ENCODE data around the gene TNFRSF13B.

The TNFRSF13B gene

DNA sequence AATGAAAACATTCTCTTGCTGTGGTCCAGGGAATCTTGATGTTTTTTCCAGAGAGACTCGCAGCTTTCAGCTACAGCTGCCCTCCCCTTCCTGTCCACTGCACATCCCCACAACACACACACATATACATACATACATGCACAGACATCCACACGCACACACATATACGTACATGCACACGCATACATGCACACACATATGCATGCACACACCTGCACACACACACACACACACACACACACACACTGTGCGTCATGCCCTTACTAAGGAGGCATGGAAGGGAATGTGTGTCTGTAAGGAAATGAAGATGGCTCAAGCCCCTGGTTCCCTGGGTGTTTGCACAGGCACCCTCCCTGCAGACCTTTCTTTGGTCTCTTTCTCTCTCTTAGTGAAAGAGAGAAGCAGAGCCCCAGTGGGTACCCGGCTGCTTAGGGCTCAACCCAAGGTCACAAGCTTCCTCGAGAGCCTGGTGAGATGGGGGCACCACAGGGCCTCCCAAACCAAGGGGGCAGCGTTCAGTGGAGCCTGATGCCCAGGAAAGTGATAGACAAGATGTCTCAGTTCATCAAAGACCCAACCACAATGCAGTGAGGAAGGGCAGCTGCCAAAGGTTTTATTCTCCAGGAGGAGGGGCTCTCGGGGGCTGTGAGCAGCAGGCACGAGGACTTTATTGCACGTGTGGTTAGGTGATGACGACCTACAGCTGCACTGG lies 33.3 kb downstream of the TNFRSF13B start:
- DNase-seq (ENCODE audit: low read depth in 2 of 2) = no peak

DNA sequence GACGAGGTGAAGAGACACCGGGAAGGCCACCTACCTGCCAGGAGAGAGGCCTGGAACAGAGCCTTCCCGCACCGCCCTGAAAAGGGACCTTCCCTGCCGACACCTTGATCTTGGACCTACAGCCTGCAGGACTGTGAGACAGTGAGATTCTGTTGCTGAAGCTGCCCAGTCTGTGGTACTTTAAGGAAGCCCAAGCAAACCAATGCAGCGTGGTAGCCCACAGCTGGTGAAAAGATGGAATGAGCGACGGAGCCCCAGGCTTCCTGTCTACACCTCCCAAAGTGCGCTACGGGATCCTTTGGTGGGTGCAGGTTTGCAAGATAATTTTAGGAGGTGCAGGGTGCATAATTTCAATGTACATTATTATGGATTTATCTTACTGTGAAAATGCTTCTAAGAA lies 33.9 kb downstream of the TNFRSF13B start:
- DNase-seq (ENCODE audit: low read depth in 2 of 2) = no peak

DNA sequence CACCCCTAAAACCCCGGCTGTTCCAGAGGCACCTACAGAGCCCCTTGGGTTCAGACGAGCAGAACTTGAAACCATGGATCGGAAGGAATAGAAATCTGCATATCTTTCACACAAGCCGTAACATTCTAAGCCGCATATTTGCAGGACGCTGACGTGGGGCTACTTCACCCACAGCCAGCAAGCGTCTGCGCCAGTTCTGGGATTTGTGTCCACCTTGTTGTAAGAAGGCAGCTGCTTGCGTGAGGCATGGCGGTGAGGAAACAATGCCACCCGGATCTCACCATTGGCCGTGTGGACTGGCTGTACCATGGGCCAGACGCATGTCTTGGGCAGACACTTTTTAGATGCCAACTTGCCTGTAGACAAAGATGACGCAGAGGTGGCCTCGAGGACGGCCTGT lies 34.5 kb downstream of the TNFRSF13B start:
- DNase-seq (ENCODE audit: low read depth in 2 of 2) = no peak

DNA sequence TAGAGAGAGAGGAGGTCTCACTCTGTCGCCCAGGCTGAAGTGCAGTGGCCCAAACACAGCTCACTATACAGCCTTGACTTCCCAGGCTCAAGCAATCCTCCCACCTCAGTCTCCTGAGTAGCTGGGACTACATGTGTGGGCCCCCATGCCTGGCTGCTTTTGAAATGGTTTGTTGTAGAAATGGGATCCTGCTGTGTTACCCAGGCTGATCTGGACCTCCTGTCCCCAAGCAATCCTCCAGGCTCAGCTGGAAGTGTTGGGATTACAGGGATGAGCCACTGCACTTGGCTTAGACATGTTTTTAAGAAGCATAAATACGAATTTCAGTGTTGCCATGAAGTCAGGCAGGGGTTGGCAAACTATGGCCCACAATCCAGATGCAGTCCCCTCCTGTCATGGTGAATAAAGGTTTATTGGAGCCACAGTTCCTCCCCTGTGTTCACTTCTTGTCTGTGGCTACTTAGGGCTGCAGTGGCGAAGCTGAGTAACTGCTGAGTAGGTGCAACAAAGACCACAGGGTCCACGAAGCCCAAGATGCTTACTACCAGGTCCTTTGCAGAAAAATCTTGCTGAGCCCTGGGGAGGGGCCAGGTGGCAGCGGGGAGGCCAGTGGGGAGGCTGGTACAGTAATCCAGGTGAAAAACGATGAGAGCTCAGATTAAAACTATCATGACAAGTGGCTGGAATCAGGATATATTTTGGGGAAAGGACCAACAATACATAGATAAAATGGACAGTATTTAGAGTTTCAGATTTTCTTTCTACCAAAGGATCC lies 35.2 kb downstream of the TNFRSF13B start:
- DNase-seq (ENCODE audit: low read depth in 2 of 2) = no peak

DNA sequence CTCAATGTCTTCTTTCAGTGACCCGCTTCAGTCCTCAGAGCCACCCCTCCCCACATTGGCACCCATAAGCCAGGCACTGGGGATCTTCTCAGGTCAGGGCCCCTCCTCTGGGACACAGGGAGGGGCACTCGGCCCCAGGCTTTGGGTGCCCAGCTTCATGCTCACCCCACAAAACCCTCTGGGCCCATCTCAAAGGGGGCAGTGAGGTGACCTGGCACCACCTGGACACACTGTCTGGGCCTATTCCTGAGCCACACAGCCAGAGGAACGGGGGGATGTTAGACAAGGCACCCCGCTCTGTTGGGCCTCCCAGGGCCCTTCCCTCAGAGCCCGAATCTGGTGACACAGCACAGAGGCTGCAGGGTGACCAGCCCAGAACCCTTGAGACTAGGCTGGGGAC lies 36.1 kb downstream of the TNFRSF13B start:
- no peak for DNase-seq (ENCODE audit: low read depth in 2 of 2)

DNA sequence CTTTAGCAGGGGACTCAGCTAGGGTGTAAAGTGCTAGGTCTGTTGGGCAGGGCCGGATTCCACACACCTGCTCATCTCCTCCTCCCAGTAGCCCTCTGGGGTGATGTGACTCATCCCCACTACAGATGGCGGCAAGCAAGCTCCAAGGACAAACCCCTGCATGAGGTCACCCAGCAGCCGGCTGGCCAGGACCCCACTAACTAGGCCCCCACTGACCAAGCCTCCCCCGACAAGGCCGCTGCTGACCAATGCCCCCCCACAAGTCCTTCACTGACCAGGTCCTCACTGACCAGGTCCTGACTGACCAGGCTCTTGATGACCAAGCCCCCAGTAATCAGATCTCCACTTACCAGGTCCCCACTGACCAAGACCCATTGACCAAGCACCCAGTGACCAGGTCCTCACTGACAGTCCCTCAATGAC lies 36.7 kb downstream of the TNFRSF13B start:
- DNase-seq (ENCODE audit: low read depth in 2 of 2) = no peak

DNA sequence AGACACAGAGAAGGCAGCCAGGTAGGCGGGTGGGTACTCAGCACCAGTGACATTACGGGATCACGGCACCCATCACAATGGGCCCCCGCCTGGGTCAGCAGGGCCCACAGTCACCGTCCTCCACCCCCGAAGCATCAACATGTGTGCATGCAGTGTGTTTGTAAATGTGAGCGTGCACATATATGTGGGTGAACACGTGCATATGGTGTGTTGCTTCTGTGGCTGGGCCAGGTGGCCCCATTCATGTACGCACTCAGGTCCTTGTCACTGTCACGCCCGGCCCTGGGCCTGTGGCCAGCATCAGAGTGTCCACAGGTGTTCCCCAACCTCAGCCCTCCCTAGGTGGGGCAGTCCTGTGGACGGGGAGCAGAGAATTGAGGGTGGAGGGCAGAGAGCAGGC lies 37.1 kb downstream of the TNFRSF13B start:
- no peak for DNase-seq (ENCODE audit: low read depth in 2 of 2)

DNA sequence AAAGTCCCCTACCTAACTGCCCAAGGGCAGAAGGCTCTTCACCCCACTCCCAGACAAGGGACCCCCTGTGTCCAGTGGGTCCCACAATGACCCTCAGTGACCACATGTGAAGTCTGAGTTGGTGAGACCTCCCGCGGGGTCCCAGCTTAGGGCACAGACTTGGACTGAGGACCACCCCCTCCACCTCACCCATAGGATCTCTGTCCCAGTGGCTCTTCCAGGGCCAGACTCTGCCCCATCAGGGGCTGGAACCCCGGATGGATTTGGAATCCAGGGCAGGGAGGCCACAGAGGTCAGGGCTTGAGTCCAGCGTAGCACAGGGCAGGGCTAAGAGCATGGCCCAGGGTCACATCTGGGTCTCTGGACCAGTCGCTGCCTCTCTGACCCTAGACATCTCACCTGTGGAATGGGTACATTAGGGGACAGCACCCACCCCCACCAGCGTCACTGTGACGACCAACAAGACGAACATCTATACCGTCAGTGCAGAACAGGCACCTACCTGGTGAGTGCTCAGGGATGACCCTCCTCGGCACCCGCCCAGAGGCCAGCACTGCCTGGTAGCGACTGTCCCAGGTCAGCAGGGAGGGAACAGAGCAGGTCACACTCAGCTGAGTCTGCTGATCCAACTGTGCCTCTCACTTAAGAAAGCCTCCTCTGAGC lies 37.7 kb downstream of the TNFRSF13B start:
- no peak for DNase-seq (ENCODE audit: low read depth in 2 of 2)

DNA sequence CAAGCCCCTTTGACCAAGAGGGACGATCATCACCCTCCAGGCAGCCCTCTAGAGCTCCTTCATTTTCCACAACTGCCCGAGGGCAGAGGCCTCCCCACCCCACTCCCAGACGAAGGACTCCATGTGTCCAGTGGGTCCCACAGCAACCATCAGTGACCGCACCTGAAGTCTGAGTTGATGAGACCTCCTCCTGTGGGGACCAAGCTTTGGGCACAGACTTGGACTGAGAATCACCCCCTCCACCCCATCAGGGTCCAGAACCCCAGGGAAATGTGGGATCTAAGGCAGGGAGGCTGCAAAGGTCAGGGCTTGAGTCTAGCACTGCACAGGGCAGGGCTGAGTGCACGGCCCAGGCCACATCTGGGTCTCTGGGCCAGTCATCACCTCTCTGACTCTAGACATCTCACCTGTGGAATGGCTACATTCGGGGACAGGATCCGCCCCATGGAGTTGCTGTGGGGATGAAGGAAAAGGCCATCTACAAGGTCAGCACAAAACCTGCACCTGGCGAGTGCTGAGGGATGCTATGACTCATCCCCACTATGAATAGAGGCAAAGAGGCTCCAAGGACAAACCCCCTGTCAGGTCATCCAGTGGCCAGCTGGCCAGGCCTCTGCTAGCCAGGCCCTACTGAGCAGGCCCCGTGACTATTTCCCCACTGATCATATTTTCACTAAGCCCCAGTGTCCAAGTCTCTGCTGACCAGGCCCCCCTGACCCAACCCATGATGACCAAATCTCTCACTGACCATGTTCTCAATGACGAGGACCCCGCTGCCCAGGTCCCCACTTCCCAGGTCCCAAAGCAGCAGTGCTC lies 38.4 kb downstream of the TNFRSF13B start:
- DNase-seq (ENCODE audit: low read depth in 2 of 2) = no peak

DNA sequence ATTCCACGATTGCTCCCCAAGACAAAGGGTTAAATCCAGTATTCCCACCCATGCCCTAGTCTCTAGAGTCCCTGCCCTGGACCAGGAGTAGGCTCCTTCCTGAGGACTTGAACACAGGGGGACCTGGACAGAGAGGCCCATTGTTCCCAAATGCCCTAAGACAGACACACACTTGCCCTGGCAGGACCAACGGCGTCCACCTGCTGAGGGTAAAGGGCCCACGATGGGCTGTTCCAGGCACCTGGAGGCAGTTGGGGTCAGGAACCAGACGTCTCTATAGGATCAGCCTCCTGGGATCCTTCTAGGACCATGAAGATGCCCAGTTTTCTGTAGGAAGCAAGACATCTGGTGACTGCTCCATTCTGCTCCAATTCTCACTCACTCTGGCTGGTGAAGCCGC lies 39.3 kb downstream of the TNFRSF13B start:
- no peak for DNase-seq (ENCODE audit: low read depth in 2 of 2)

DNA sequence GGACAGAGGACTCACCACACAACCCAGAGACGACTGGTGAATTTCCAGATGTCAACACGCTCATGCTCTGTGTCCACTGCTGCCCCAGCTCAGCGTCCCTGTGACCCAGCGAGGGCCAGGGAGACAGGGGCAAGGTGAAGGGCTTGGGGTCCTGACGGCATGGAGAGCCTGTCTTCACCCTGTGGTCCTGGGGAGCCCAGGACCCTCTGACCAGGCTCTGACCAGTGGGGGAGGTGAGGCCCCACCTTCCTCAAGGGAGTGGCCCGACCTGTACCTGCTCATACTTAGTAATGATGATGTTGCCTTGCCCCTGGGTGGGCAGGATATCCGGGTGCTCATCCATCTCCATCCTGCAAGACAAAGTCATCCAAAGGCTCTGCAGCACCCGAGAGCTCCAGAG lies 39.8 kb downstream of the TNFRSF13B start:
- DNase-seq (ENCODE audit: low read depth in 2 of 2) = no peak

DNA sequence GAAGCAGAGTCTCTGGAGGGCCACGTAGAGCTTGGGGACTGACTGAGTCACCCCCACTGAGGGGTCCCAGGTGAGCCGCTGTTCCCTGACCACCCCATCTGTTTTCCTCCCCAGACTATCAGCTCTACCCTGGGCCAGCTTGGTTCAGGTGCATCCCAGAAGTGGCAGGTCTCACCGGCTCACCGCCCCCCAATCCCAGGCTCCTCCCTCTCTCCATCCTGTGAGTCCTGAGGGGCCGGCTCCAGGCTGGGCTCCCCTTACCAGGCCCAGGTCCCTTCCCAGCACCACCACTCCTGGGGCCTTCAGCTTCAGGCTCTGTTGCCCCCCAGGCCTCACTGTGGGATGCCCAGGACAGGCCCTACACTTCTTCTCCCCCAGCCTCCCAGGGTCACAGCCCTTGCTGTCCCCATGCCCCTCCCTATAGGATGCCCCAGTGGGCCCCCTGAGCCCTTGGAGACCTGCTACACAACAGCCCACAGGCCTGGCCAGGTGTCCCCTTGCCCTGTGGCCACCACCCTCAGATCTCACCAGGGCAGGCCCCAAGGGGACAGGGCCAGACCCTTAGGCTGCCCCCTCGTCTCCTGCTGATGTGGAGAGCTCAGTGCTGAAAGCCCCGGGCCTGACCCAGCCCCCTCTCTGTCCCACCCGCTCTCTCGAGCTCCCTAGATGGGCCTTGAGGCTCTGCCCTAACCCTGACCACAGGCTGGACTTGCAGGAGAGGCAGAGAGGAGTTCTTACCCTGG lies 40.4 kb downstream of the TNFRSF13B start:
- no peak for DNase-seq (ENCODE audit: low read depth in 2 of 2)

DNA sequence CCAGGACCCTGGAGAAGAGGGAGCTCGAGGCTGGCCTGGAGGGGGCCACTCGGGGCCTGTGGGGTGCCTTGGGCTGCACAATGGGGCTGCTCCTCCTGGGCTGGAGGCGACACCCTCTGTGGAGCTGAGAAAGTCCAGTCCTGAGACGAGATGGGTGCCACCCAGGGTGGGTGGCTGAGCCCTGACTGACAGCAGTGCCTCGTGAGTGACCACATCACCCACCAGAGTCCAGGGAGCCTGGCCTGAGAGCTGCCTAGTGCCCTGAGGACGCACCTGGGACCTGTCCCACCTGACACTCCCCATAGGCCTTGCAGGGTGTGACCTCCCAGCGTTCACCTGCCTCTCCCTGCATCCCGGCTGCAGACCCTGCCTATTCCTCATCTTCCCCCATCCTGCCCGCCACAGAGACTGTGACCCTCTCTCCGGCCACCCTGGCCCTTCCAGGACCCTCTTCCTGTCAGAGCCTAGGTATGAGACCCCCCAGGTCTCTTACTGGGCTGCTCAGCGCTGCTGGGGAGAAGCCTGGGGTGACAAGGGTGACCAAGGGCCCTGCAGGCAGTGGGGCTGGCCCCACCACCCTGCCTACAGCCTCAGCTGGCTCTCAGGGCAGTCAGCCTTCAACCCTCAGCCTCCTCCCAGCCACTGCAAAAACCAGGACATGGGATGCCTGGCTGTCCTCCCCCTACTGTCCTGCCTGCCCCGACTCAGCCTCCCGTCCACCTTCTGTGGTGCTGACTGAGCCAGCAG lies 41.2 kb downstream of the TNFRSF13B start:
- no peak for DNase-seq (ENCODE audit: low read depth in 2 of 2)

DNA sequence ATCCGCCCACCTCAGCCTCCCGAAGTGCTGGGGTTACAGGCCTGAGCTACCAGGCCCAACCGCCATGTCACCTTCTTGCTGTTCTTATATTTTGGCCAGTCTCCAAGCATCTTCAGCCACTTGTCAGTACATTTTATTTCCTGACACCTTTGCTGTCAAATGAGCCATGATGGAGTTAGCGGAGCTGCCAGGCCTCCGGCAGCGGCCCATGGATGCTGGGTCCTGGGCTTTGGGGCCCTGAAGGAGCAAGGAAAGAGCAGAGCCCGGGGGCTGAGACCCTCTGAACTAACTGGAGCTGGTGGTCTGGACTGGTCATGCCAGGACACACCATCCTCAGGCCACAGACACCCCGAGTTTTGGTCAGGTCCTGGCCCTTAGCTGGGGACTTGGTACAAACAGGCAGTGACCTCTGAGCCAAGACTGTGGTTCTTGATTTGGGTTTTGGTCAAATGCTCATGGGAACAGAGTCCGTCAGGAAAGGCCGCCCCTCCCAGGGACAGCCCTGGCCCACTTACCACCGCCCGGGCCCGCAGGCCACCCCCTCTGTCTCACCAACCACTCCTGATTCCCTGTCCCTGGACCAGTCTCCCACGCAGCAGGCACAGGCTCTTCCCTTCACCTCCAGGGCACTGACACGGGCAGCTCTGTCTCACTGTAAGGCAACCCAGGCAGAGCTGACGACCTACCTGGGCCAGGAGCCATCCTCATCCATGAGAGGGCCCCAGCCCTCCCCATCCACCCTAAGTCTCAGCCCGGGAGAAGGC lies 42.0 kb downstream of the TNFRSF13B start:
- DNase-seq (ENCODE audit: low read depth in 2 of 2) = no peak

DNA sequence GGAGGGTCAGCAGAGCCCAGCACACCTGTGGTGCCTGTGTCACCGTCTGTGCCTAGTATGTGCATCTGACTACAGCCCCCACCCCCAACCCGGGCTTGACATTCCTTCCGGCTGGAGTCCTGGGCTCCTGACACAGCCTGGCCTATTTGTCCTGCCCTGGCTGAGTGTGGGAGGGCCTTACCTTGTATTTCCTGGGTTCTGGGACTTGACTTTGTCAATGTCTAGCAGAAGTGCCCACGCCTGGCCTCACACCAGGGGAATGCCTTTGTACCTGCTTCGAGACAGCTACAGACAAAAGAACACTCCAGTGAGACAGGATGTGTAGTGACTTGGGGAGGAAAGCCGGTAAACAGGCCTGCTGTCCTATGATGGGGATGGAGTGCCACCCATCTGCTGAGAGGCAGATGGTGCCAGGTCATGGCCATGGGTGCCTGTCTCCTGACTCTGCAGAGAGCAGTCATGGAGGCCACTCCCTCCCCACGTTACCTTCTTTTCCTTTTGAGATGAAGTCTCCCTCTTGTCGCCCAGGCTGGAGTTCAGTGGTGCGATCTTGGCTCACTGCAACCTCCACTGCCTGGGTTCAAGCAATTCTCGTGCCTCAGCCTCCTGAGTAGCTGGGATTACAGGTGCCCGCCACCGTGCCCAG lies 42.8 kb downstream of the TNFRSF13B start:
- no peak for DNase-seq (ENCODE audit: low read depth in 2 of 2)

DNA sequence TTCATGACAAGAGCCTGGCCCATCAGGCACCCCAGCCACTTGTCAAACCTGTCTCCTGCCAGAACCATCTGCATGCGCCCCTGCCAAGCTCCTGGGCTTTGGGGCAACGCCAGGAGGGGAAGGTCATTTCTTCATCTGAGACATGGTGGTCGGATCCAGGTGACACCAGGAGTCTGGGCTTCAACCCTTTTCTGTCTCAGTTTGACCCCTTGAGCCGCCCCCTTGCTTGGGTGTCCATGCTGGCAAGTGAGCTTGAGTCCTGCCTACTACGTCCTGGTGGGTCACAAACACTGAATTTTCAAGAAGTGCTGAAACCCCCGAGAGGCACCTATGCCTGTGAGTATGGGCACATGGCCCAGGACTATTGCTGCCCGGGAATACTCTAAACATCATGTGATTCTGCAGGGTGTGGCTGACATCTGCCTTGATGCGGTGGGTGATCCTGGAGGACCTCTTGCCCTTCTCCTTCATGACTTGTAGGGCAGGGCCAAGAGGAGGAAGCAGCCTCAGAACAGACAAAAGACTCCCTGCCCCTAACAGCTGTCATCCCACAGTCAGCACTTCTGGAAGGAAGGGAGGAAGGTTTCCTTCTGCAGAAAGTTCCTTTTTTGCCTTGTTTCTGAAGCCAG lies 43.4 kb downstream of the TNFRSF13B start:
- no peak for DNase-seq (ENCODE audit: low read depth in 2 of 2)

DNA sequence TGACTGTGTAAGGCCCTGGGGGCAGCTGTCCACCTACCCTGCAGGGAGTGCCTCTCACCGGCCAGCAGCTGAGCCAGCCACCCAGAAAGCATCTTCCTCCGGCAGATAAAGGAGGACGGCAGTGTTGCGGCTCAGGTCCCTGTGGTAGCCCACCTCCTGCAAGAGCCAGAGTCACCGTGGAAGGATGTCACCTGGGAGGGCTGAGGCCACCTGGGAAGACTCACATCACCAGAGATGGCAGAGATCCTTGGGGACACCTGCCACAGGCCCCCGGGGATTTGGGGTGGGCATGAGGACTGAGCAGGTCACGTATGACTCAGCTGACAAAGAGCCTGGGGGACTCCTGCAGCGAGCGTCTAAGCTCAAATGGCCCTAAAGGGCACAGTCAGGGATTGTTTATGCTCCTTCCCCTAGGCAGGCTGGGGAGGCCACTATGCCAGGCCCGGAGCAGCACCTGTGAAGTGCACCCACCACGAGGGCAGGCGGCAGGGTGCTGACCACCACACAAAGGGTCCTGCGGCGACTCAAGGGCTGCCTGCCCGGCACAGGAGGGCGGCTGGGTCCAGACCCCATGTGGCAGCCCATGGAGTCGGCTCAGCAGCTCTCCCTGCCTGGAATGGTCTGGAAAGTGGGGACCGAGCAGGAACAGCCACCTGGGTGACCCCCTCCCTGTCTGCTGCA lies 44.1 kb downstream of the TNFRSF13B start:
- DNase-seq (ENCODE audit: low read depth in 2 of 2) = no peak

All from fibroblast of skin of left quadriceps (primary cell).